ENCODE results near the gene CMC4.
A peak's percentile ranks its signal among the peaks of the same experiment; 100 is the strongest.

CMC4 gene

DNA sequence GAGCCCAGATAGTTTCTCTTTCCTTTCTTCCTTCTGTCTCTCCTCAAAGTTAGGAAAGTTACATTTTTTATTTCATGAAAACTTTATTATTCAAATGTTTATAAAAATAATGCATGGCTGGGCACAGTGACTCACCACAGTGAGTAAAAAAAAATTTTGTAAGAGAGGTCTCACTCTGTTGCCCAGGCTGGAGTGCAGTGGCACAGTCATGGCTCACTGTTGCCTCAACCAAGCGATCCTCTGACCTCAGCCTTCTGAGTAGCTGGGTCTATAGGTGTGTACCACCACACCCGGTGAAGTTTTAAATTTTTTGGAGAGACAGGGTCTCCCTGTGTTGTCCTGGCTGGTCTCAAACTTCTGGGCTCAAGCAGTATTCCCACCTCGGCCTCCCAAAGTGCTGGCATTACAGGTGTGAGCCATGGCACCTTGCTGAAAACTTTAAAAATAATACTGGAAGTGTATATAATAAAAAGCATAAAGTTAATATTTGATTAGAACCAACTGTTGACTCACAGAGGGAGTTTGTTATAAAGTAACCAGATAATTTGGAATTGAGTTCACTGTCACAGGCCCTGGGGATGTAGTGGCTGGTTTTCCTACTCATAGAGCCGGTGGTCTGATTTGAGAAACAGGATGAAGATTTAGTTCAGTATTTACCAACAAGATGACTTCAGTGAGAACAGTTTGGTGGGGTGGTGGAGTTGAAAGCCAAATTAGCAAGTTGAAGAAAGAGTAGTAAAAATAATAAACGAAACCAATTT is 18.0 kb downstream of the CMC4 start:
- DNase-seq: no peak

DNA sequence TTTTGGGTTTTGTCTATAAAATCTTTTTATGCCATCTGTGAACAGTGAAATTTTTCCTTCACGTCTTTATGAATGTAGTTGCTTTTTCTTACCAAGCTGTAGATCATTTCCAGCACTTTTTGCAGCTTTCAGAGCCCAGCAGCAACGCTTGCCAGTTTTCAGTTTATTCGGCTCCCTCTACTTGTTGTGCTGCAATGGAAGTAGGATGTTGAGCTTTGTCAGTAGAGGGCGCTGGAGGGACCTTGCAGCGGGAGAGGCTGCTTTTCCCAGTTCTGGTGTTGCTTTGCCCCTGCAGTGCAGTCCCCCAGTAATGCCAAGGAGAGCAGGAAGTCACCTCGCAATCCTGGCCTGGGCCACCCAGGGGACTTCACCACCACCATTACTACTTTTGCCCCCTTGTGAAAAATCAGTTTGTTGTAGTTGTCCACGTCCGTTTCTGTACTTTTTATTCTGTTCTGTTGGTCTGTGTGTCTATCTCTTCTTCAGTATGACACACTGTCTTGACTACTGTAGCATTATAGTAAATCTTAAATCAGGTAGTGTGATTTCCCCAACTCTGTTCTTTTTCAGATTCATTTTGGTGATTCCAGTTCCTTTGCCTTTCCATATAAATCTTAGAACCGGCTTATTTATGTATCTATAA is 21.8 kb downstream of the CMC4 start:
- DNase-seq: peak; percentile 61

DNA sequence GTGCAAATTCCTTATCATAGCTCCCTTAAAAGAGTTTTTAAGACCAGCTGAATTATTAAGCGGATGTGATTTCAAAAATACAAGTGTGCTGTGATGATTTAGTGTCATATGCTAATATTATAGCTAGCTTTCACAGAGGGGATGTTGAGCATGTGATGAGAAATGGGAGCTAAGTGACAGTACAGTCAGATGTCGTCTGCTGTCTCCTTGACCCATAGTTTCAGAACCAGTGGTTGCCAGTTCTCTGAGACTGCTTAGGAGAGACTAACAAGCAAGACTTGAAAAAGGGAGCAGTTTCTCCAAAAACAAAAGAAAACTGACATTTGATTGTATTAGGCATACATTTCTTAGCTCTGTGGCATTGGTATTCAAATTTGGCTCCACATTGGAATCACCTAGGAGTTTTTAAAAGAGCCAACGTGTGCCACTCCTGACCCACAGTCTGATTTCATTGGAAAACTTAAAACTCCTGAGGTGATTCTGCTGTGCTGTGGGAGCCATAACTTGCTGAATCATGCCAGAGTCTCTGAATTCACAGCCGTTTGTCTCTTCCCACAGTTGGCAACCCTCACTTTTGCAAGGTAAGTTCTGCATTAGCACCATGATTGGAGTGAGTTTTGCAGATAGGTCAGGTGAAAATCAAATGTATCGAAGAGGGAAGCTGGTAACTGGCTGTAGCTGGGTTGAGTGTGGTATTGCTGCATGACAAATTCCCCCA is 24.0 kb downstream of the CMC4 start:
- no peak for DNase-seq

DNA sequence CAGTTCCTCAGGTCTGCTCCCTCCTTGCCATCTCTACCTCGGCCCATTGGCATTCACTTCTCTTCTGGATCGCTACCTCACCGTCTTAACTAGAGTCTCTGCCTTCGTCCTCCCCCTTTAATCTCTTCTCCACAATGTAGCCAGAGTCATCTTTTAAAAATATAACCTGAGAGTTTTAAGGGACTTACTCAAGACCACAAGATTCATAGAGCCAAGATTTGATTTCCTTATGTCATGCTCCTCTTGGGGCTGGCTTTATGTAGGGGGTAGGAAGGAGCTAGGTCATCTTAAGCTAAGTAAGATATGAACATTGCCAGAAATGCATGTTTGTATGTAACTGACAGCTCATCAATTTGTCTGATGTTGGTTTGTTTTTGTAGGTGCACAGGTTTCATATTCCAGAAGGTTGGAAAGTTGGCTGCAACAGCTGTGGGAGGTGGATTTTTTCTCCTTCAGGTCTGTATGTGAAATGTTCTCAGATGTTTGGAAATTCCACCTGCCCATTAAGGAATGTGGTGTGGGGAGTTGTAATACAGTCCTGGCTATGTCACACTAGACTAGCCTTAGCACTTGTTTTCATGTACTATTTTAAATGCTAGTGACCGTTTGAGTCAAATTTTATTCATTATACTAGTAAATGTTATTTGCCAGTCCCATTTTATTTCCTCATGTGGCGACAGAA is 24.7 kb downstream of the CMC4 start:
- no peak for DNase-seq

DNA sequence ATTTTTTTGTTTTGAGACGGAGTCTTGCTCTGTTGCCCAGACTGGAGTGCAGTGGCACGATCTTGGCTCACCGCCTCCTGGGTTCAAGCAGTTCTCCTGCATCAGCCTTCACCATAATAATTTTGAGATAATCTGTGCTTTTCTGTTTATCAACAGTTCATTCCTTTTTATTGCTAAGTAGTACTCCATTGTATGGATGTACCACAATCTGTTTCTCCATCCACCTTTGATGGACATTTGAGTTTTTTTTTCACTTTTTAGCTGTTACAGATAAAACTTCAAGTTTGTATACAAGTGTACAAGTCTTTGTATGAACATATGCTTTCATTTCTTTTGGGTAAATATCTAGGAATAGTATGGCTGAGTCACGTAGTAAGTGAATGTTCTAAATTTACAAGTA is 35.2 kb downstream of the CMC4 start:
- DNase-seq: no peak

DNA sequence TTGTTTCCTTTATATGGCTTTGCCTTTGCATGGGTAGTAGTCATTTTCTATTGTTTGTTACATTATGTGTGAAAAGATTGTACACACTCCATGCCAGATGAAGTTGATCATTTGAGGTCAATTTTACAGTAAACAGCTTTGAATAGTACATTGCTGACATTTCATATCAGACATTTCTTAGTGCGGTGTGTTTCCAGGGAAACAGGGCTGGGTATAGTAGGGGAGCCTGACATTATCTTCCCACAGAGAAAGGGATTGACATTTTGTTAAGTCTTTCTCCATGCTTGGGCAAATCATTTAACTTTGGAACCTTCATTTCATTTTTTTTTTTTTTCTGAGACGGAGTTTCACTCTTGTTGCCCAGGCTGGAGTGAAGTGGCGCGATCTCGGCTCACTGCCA is 39.3 kb downstream of the CMC4 start:
- no peak for DNase-seq

DNA sequence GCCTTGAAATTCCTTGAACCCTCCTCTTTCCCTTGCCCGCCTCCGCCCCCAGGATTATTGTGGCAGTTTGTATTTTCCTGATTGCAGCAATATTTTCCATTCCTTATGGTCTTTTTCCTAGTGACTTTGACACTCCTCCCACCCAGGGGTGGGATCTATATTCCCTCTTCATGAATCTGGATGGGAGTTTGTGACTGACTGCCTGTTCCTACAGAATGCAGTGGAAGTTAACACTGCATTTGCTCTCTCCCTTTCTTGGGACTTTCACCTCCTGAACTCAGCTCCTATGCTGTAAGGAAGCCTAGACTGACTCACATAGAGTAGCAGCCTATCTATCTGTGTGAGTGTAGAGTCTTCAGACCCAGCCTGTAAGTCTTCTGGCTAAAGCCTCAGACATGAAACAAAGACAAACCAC is 42.1 kb downstream of the CMC4 start:
- no peak for DNase-seq

DNA sequence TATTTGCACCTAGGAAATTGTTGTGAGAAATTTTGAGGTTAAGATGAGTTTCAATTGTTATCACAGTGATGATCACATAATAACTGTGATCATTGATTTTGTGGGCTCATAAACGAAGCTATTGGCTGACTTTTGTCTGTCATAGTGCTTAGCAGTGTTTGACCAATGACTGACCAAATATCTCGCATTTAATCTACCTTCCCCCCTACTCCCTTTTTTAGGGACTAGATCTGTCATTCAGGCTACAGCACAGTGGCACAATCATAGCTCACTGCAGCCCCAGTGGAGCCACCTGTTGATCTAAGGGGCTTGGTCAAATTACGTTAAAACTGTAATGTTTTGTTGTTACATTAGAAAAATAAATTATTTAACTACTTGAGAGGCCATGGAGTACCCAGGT is 42.8 kb downstream of the CMC4 start:
- DNase-seq: no peak

DNA sequence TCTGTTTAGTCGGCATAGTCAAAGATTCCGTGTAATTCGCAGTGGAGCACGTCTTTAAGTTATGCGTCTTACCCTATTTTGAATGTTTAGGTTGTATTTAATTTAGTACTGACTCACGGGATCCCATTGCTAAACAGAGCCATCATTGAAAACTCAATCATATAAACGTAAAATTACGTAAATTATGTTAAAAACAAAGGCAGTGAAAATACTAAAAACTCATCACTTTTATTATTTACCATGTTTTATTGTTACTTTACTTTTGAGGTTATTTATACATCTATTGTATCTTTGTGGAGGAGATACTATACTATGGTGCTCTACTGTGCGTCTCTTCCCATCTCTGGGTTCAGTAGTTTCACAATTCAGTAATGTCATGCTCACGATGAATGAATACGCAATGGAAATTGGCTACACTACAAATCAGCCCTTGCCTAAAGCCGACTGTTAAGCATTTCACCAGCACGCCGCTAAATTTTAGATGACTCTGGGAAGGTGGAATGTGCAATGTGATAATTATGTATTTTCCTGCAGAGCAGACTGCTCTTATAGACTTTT is 43.3 kb downstream of the CMC4 start:
- DNase-seq: no peak

DNA sequence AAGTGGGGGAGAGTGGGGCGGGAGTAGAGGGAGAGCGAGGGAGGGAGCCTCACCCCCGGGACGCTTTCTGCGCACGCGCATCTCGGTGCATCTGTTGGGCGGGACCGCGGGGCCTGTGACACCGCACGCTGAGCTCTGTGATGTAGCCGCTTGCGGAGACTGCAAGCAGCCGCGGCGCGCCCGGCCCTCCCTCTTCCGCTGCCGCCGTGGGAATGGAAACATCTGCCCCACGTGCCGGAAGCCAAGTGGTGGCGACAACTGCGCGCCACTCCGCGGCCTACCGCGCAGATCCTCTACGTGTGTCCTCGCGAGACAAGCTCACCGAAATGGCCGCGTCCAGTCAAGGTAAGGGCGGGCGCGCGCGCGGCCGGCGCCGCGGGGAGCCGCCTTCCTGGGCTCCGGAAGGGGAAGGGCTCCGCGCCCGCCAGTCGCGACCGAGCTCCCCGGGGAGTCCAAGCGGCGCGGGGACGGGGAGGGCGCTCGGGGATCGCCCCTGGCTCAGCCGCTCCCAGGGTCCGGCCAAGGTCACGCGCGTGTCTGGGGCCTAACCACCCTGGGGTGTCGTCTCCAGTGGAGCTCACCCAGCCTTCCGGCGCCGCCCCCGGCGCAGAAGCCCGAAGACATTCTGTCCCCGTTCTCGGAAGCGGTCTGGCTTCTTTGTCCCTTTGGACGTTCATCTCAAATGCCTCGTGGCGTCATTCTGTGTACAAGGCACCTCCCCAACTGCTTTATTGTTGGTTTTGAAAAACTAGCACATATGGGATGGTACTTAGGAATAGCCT is 44.0 kb downstream of the CMC4 start, which contains the start of gene FUNDC2:
Gene FUNDC2, plus strand, starts transcription at position 118 of the 782 bp plus-strand sequence. Its CDS starts 95 bp downstream, at position 213.
- DNase-seq: peak; percentile 92

DNA sequence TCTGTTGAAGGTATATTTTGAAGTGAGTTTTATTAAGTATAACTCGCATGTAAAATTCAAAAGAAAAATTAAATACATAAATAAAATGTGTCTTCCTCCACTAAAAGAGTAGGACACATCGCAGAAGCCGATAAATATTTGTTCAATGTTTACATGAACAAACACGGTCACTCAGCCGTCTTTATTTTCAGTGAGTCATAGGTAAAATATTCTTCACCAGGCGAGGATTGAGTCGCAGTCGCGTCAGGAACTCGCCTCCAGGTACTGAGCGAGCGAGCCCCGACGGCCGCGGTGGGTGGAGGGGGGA is 44.6 kb downstream of the CMC4 start:
- no peak for DNase-seq

DNA sequence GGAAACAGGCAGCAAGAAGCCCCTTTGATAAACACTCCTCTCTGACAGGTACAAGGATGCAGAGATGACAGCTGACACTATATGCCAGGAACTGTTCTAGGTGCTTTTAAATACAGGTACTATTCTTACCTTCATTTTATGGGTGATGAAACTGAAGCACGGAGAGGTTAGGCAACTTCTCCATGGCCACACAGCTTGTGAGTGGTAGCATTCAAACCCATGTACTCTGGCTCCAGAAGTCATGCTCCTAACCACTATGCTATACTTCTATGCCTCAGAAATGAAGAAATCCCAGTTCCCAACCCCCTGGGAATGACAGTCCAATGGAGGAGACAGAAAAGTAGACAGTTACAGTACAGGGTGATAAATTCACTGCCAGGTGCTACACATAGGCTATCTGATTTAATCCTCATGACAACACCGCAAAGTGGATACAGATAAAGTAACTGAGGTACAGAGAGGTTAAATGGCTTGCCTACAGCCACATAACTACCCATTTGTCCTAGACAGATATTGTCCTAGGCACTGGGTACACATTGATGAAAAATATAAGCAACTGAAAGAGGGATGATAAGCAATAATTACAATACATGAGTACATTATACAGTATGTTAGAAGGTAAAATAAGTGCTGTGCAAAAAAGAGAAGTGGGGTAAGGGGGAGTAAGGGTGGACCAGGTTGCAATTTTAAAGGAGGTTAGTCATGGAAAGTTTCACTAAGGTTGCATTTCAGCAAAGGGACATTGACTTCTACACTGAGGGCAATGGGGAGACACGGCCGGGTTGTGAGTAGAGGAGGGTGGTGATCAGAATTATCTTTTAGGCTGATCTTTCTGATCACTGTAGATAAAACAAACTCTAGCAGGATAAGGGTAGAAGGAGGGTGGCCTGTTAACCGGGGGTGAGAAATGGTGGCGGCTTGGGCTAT is 46.8 kb downstream of the CMC4 start:
- DNase-seq: no peak

DNA sequence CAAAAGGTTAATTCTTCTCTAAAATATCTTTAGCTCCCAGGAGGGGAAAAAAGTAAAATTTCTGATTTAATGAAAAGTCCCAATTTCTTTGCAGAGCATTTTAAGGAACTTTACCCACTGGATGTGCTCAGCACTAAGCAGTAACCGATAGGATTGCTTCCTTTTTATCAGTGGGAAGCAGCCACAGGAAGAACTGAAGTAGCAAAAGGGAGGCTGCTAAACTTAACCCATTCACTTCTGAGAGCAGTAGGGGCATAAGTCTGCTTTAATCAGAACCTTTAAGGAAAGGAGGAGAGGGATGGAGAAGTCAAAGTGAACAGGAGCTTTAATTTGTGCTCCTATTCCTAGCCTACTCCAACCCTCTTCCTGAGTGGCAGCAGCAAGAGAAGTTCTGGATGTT is 48.4 kb downstream of the CMC4 start, which contains the start of gene F8:
Gene F8, minus strand, starts transcription at position 139 of the 400 bp plus-strand sequence. CDS start 171 bp downstream, outside the sequence.
- no peak for DNase-seq

DNA sequence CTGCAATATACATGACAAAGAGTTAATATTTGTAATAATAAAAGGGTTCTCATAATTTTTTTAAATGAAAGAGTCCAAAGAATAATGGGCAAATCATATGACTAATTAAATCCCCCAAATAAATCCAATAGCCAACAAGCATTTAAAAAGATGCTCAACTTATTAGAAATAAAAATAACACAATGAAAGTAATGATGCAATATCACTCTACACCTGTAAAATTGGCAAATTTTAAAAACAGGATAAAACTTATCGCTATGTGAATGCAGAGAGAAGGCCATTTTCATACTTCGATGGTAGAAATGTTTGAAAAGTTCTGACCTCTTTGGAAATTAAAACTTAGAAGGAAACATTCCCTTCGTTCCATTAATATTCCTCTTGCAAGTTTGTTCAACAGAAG is 50.3 kb downstream of the CMC4 start:
- DNase-seq: no peak
